DOHH2 (cell line): ENCODE measurements around the gene CCDC88B.

Experiments used
- CTCF ChIP-seq: fragments of 200-600 bp; sonication (generic); IDR thresholded peaks from one replicate; pipeline ENCODE4 v1.5.1; 2014; ENCODE audit warnings: antibody characterized with exemption, mild to moderate bottlenecking, low read depth, low read length; ENCODE audit not compliant: poor library complexity, severe bottlenecking
- EZH2phosphoT487 ChIP-seq: fragments of 200-600 bp; sonication (generic); IDR thresholded peaks from 2 replicates; pipeline ENCODE4 v1.6.1; 2017; ENCODE audit warnings: borderline replicate concordance, mild to moderate bottlenecking, antibody characterized with exemption, low read length, moderate library complexity, mixed read lengths

GRCh38 chr11:64389851-64390250 lies 49.8 kb downstream of the CCDC88B start:
- TF ChIP-seq CTCF: no peak
- no peak for TF ChIP-seq EZH2phosphoT487
